K562 (cell line): ENCODE data around the gene RBM17. TPM values are rescaled to one million over a fixed set of nuclear protein-coding genes. Genes with fewer than 3 reads are reported as not detected.

ENCODE experiments used
- BRD9 ChIP-seq: fragments of 450-650 bp; IDR thresholded peaks from 2 replicates; pipeline ENCODE4 v1.6.1; 2018; ENCODE audit warnings: low read depth; ENCODE audit not compliant: partially characterized antibody
- CAMTA2 ChIP-seq: fragments of 250-450 bp; sonication (Bioruptor Pico); conservative IDR thresholded peaks from 2 replicates; pipeline ENCODE4 v1.5.1; 2022
- ESRRB ChIP-seq: fragments of 250-450 bp; sonication (Bioruptor Pico); IDR thresholded peaks from 2 replicates; pipeline ENCODE4 v1.5.0; 2020; ENCODE audit warnings: mild to moderate bottlenecking, moderate library complexity, borderline replicate concordance
- GATA2 ChIP-seq: sonication (generic); formaldehyde crosslinking; IDR thresholded peaks from 2 replicates; pipeline ENCODE4 v1.4.0; 2020; ENCODE audit warnings: mild to moderate bottlenecking, missing genetic modification reagents
- GTF2A2 ChIP-seq: IDR thresholded peaks from 2 replicates; pipeline ENCODE4 v1.6.1; 2016; ENCODE audit warnings: mild to moderate bottlenecking, missing genetic modification characterization, missing compliant biosample characterization
- HMBOX1 ChIP-seq: sonication (generic); IDR thresholded peaks from 2 replicates; pipeline ENCODE4 v1.6.1; 2016
- KAT8 ChIP-seq: fragments of 450-650 bp; IDR thresholded peaks from 2 replicates; pipeline ENCODE4 v1.6.1; 2016; ENCODE audit warnings: low read depth, mild to moderate bottlenecking
- MTA1 ChIP-seq: fragments of 450-650 bp; IDR thresholded peaks from 2 replicates; pipeline ENCODE4 v1.6.1; 2017; ENCODE audit warnings: borderline replicate concordance
- PCBP2 ChIP-seq: fragments of 200-400 bp; formaldehyde crosslinking; IDR thresholded peaks from 2 replicates; pipeline ENCODE4 v1.6.1; 2018; ENCODE audit warnings: low read length, low read depth, mild to moderate bottlenecking, moderate library complexity; ENCODE audit not compliant: poor library complexity, severe bottlenecking
- RERE ChIP-seq: sonication (generic); formaldehyde crosslinking; IDR thresholded peaks from 2 replicates; pipeline ENCODE4 v1.8.0; 2023; ENCODE audit warnings: missing genetic modification reagents, mild to moderate bottlenecking, borderline replicate concordance
- RHOXF2B ChIP-seq: fragments of 250-450 bp; sonication (Bioruptor Pico); conservative IDR thresholded peaks from 2 replicates; pipeline ENCODE4 v1.5.1; 2021
- TCF15 ChIP-seq: fragments of 250-450 bp; sonication (Bioruptor Pico); IDR thresholded peaks from 2 replicates; pipeline ENCODE4 v1.8.0; 2022; ENCODE audit warnings: moderate library complexity, mild to moderate bottlenecking, inconsistent platforms
- THRA ChIP-seq: fragments of 450-650 bp; IDR thresholded peaks from 2 replicates; pipeline ENCODE4 v1.6.1; 2017; ENCODE audit warnings: mild to moderate bottlenecking, moderate library complexity
- TSC22D4 ChIP-seq: fragments of 450-650 bp; IDR thresholded peaks from 2 replicates; pipeline ENCODE4 v1.6.1; 2016; ENCODE audit warnings: missing genetic modification characterization, missing biosample characterization, control low read depth
- ZFX ChIP-seq: sonication (generic); formaldehyde crosslinking; IDR thresholded peaks from 2 replicates; pipeline ENCODE4 v1.8.0; 2022; ENCODE audit warnings: mild to moderate bottlenecking, missing genetic modification reagents, moderate library complexity
- ZNF592 ChIP-seq: fragments of 450-650 bp; IDR thresholded peaks from 2 replicates; pipeline ENCODE4 v1.6.1; 2017; ENCODE audit warnings: antibody characterized with exemption, mild to moderate bottlenecking
- polyA plus RNA-seq, 8 experiments: library from polyadenylated mRNA; depleted of rRNA in 4 of 8; stranded (reverse) in 5 of 8; unstranded in 3 of 8; fragments of >200 nt; fragmentation: Nextera tagmentation in 2 of 8; fragmentation: Illumina TruSeq in 1 of 8; extraction: Ambion mirVana in 2 of 8; extraction: Trizol in 1 of 8; gene quantifications; 2 replicates each; pipeline versions ENCODE4 v1.2.1 to v1.2.3, GENCODE V29; 2011 to 2014; ENCODE audit warnings: inconsistent platforms in 1 of 8, missing spikeins in 1 of 8
- total RNA-seq, 7 experiments: library from RNA; depleted of rRNA in 6 of 7; stranded (reverse); fragments of >200 nt in 6 of 7; fragmentation: Illumina TruSeq in 2 of 7; extraction: Trizol in 2 of 7; gene quantifications; 2 replicates each; pipeline versions ENCODE4 v1.2.1 to v1.2.3, GENCODE V29; 2011 to 2021; ENCODE audit warnings: low replicate concordance in 1 of 7

Gene RBM17
- total and polyA plus RNA-seq, 9 of the 15 experiments (the other 6 are each of a cell fraction or from before 2014, with no cell fraction given), result 23.6 to 217 (median 124) TPM

- TF ChIP-seq HMBOX1, result no peak
- no peak for TF ChIP-seq BRD9
- no peak for TF ChIP-seq TCF15 (CRISPR knock-in tag)
- no peak for TF ChIP-seq RHOXF2B (CRISPR knock-in tag)
- TF ChIP-seq KAT8, result no peak
- TF ChIP-seq ZNF592, result peak; percentile 92
- no peak for TF ChIP-seq GATA2 (CRISPR knock-in tag)
- TF ChIP-seq CAMTA2 (CRISPR knock-in tag), result 0 out of 2 replicates have a peak, but pooled peaks have one; percentile 43
- no peak for TF ChIP-seq RERE (CRISPR knock-in tag)
- TF ChIP-seq ZFX (CRISPR knock-in tag), result peak; percentile 96
- no peak for TF ChIP-seq GTF2A2 (tag)
- 0 out of 2 replicates have a peak, but pooled peaks have one; percentile 20 for TF ChIP-seq MTA1
- TF ChIP-seq ESRRB (CRISPR knock-in tag), result no peak
- TF ChIP-seq TSC22D4, result no peak
- no peak for TF ChIP-seq THRA
- TF ChIP-seq PCBP2, result no peak
Measured at GRCh38 chr10:6088721-6089333, at the start of gene RBM17 (continued).
